Ovary (tissue), 9 donors: ENCODE data around the gene BTBD9. TPM values are rescaled to one million over a fixed set of nuclear protein-coding genes. Genes with fewer than 3 reads are reported as not detected.

ENCODE experiments used
- DNase-seq, 5 donors: peaks; one replicate each; pipeline ENCODE4 v3.0.0-alpha.2; 2019 to 2020
- H3K27ac ChIP-seq, 2 donors: fragments of 200-600 bp; one replicate each; pipeline versions ENCODE4 v1.5.1 to v1.8.0; 2019 to 2022
- H3K27me3 ChIP-seq: fragments of 200-600 bp; one replicate; pipeline ENCODE4 v1.8.0; 2022
- H3K36me3 ChIP-seq: fragments of 200-600 bp; sonication (generic); one replicate; pipeline ENCODE4 v1.5.1; 2019
- H3K4me1 ChIP-seq: one replicate; pipeline ENCODE4 v1.8.1; 2013; ENCODE audit warnings: mild to moderate bottlenecking, moderate library complexity; ENCODE audit not compliant: insufficient read depth
- H3K4me3 ChIP-seq: fragments of 200-600 bp; sonication (generic); one replicate; pipeline ENCODE4 v1.5.1; 2017
- H3K9me3 ChIP-seq, 2 donors: fragments of 200-600 bp in 1 of 2; sonication (generic) in 1 of 2; one replicate each; pipeline versions ENCODE4 v1.5.1 to v1.8.1; 2013 to 2019; ENCODE audit warnings: mild to moderate bottlenecking in 1 of 2, moderate library complexity in 1 of 2
- EP300 ChIP-seq: sonication (generic); formaldehyde crosslinking; IDR thresholded peaks from one replicate; pipeline ENCODE4 v1.6.1; 2017; ENCODE audit warnings: antibody characterized with exemption
- POLR2A ChIP-seq: fragments of 450-650 bp; IDR thresholded peaks from one replicate; pipeline ENCODE4 v1.6.1; 2017; ENCODE audit warnings: antibody characterized with exemption, mild to moderate bottlenecking, moderate library complexity
- WGBS, 3 donors: extraction: QIAGEN DNeasy Blood & Tissue Kit in 1 of 3; methylation state at CpG; one replicate each; pipeline versions ENCODE4 v1.1.5 to v1.1.7; 2013 to 2017; 5-methylcytosine and 5-hydroxymethylcytosine counted together
- intact Hi-C, 4 donors: fragments of 100-400 bp; cut with DNase I; formaldehyde crosslinking; loops; one replicate each; pipeline versions ENCODE4 v1.11.0 to v1.15.1; 2022 to 2023
- polyA plus RNA-seq, 2 donors: library from polyadenylated mRNA; stranded (reverse); fragments of 200-250 nt in 1 of 2; fragments of 350-450 nt in 1 of 2; fragmentation: Illumina TruSeq in 1 of 2; extraction: RNeasy Lipid Tissue Mini Kit (QIAGEN cat#74804) in 1 of 2; gene quantifications; one replicate each; pipeline ENCODE4 v1.2.3, GENCODE V29; 2013 to 2014
- total RNA-seq, 7 donors: library from RNA; depleted of rRNA in 2 of 7; stranded (reverse); fragments of >200 nt in 2 of 7; fragmentation: NEBNext Ultra II Directional in 3 of 7; extraction: Animal tissue kit (Norgen Biotek cat#: 25700) in 3 of 7; gene quantifications; one replicate each; pipeline versions ENCODE4 v1.1.0 to v1.2.4, GENCODE V29; 2016 to 2023
- TF ChIP-seq, protein P1 (sequence below), 3 donors: fragments of 450-650 bp in 2 of 3; fragments of 200-600 bp in 1 of 3; IDR thresholded peaks; one replicate each; pipeline versions ENCODE4 v1.5.1 to v1.8.0; 2016 to 2022; ENCODE audit warnings: antibody characterized with exemption in 3 of 3, mild to moderate bottlenecking in 1 of 3
- donor health status: DM: no; HTN: no; CAD: no; lungs with moderate emphysema.
- donor health status: DM: no; HTN: no; CAD: no.
- donor health status: Bipolar disorder and iron deficiency.
- donor health status: DM: yes; HTN: yes; CAD: no.
- donor health status: DM: no; HTN: no; CAD: no.
- donor health status: DM: yes; HTN: yes; CAD: no.

The BTBD9 gene
- total and polyA plus RNA-seq, 9 donors: 7.2 to 28.8 (median 21.0) TPM

DNA sequence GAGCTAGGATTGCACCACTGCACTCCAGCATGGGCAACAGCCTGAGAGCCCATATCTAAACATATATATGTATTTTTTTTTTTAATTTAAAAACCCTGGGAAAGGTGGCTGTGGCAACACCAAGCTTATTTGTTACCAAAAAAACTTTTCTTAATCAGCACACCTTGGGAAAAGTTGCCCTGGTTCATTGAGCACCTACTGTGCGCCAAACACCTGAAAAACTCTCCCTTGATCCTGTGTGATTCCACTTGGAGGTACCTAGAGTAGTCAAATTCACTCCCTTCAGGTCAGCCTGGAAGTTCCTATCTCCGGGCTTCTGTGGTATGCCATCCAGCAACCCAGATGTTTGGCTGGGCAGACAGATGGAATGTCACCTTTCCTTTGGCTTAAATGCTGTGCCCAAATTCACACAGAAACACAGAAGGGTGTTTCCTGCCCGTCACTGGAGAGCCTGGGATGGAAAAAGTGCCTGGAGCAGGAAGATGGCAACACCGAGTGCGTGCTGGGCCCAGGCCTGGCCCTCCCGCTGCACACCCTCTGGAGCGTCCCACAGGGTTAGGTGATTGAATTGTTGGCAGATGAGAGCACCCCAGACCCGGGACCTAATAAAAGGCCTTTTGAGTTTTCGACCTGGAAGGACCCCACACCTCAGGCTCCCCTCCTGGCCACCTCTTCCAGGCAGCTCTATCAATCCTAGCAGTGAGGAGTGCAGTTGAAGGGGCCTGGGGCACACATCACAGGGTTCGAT is 482.7 kb downstream of the BTBD9 start:
- Histone ChIP-seq H3K4me1 (no peaks in the 10 kb centered on the region), H3K27me3 (no peaks in the 10 kb centered on the region), H3K9me3 (no peaks in the 10 kb centered on the region), H3K4me3 (no peak overlapping the region), H3K36me3 (no peaks in the 10 kb centered on the region), H3K27ac (no peak overlapping the region)
- 92 to 96% (median 92%) methylated on average over 10 of the region's 10 CpGs for WGBS, 3 donors
- intact Hi-C loops: no loop called here
- TF ChIP-seq POLR2A (no peak), EP300 (no peak)
- TF ChIP-seq, protein P1, sequence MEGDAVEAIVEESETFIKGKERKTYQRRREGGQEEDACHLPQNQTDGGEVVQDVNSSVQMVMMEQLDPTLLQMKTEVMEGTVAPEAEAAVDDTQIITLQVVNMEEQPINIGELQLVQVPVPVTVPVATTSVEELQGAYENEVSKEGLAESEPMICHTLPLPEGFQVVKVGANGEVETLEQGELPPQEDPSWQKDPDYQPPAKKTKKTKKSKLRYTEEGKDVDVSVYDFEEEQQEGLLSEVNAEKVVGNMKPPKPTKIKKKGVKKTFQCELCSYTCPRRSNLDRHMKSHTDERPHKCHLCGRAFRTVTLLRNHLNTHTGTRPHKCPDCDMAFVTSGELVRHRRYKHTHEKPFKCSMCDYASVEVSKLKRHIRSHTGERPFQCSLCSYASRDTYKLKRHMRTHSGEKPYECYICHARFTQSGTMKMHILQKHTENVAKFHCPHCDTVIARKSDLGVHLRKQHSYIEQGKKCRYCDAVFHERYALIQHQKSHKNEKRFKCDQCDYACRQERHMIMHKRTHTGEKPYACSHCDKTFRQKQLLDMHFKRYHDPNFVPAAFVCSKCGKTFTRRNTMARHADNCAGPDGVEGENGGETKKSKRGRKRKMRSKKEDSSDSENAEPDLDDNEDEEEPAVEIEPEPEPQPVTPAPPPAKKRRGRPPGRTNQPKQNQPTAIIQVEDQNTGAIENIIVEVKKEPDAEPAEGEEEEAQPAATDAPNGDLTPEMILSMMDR (IDR thresholded peaks at IDR 0.05): no peak
- DNase-seq: no peak

DNA sequence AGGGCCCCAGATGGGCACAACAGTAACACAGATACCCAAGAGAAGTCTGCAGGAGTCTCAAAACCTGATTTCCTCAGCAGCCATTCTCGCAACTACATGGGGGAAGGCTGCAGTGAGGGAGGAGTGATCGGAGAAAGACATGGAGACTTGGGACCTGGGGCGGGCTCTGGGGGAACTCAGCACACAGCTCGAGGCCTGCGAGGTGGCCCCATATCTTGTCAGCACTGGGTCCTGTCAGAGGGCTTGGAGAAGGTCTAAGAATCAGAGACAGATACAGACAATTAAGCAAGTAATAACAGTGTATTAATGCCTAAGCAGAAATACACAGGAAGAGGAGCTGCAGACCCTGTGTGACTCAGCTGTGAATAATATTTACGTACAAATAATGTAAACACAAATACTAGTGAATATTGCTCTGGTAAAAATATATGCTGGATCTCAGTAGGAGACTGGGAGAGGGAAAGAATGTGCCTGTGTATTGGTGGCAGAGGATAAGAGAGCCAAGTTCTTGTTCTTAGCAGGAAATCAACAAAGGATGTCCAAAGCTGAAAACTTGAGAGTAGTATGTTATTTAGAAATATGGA is 484.0 kb downstream of the BTBD9 start:
- DNase-seq: no peak
- WGBS, 3 donors: 40 to 66% (median 59%) methylated on average over 6 of the region's 6 CpGs
- no peaks in the 10 kb centered on the region for H3K36me3 ChIP-seq
- H3K27ac ChIP-seq: no peak overlapping the region
- H3K27me3 ChIP-seq: no peaks in the 10 kb centered on the region
- H3K4me1 ChIP-seq: no peaks in the 10 kb centered on the region
- intact Hi-C loops: no loop called here
- TF ChIP-seq POLR2A (no peak), EP300 (no peak)
- TF ChIP-seq, protein P1 (IDR thresholded peaks at IDR 0.05): no peak
- no peaks in the 10 kb centered on the region for H3K9me3 ChIP-seq
- H3K4me3 ChIP-seq: no peak overlapping the region

DNA sequence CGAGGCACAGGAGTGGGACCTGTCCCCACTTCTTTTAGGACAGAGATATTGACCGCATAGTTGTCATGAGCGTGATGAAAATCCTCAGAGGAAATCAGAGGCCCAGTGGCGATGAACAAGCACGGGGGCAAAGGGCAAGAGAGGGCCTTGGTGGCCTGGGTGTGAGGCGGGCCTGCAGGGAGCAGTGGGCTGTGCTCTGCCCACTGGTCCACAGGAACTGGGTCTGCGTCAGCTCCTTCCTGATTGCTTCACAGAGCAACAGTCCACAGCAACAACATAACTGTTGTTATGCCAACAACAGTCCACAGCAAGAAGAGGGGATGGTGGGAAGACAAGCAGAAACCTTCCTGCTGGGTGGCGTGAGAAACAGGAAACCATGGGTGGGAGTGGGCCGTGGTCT is 484.6 kb downstream of the BTBD9 start:
- 85 to 89% (median 87%) methylated on average over 9 of the region's 9 CpGs for WGBS, 3 donors
- Histone ChIP-seq H3K4me3 (no peak overlapping the region), H3K27ac (no peak overlapping the region), H3K36me3 (no peaks in the 10 kb centered on the region), H3K27me3 (no peaks in the 10 kb centered on the region), H3K9me3 (no peaks in the 10 kb centered on the region), H3K4me1 (no peaks in the 10 kb centered on the region)
- DNase-seq: no peak
- intact Hi-C loops: no loop called here
- TF ChIP-seq EP300 (no peak), POLR2A (no peak)
- TF ChIP-seq, protein P1 (IDR thresholded peaks at IDR 0.05): no peak

DNA sequence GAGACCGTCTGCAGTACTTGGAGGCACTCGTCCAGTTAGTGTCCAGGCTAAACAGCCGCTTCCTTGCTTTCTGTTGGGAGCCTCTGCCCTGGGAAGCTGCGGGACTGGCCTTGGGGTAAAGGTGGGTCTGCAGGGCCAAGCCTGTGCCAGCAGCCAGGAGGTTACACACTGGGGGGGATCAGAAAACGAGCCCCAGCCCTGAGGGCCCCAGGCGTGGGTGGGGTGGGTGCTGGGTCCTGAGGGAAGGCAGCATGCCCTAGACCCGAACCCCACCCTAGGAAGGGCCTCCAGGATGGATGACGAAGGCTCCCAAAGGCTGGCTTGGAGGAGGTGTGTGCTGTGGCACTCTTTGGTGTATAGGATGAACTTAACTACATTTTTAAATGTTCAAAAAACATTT is 485.0 kb downstream of the BTBD9 start:
- no peaks in the 10 kb centered on the region for H3K36me3 ChIP-seq
- no peaks in the 10 kb centered on the region for H3K9me3 ChIP-seq

More for the DNA sequence above, 485.0 kb downstream of the BTBD9 start:
- no peaks in the 10 kb centered on the region for H3K27me3 ChIP-seq
- no peak overlapping the region for H3K27ac ChIP-seq
- no peaks in the 10 kb centered on the region for H3K4me1 ChIP-seq
- intact Hi-C loops: no loop called here
- DNase-seq: no peak
- TF ChIP-seq, protein P1 (IDR thresholded peaks at IDR 0.05): no peak
- TF ChIP-seq POLR2A (no peak), EP300 (no peak)
- H3K4me3 ChIP-seq: no peak overlapping the region
- 77 to 89% (median 86%) methylated on average over 8 of the region's 8 CpGs for WGBS, 3 donors
